Peyer's patch (tissue), 4 donors: ENCODE data around the gene TMCC3.

Experiments used
- CTCF ChIP-seq, 6 experiments: fragments of 450-650 bp in 4 of 6; fragments of 200-600 bp in 2 of 6; sonication (generic) in 1 of 6; IDR thresholded peaks; one replicate each; pipeline ENCODE4 v1.5.1; 2017 to 2019; ENCODE audit warnings: antibody characterized with exemption in 6 of 6, mild to moderate bottlenecking in 3 of 6, moderate library complexity in 1 of 6
- POLR2A ChIP-seq, 2 donors: fragments of 450-650 bp; IDR thresholded peaks; one replicate each; pipeline ENCODE4 v1.5.1; 2017; ENCODE audit warnings: antibody characterized with exemption in 2 of 2, mild to moderate bottlenecking in 2 of 2, moderate library complexity in 2 of 2

- no peak for TF ChIP-seq POLR2A (IDR thresholded peaks at IDR 0.05)
- TF ChIP-seq CTCF (IDR thresholded peaks at IDR 0.05), result no peak
Observed at GRCh38 chr12:94588346-94588745, 62.0 kb downstream of the TMCC3 start.
